Type B pancreatic cell (in vitro differentiated cells): ENCODE data around the gene TM4SF1. TPM values are rescaled to one million over a fixed set of nuclear protein-coding genes. Genes with fewer than 3 reads are reported as not detected.
"Not testable (repeated sequence)": the region's sequence is repeated elsewhere in the genome, so short reads cannot be mapped to it uniquely, and the experiment has no call there.

ENCODE experiments used
- DNase-seq: peaks from one replicate; pipeline ENCODE4 v3.0.0; 2021; ENCODE audit warnings: mixed read lengths; ENCODE audit not compliant: unreplicated experiment; ENCODE audit errors: extremely low spot score
- H3K27ac Mint-ChIP-seq: 2 replicates; pipeline ENCODE4 v1.8.0; 2021; ENCODE audit warnings: mild to moderate bottlenecking, mixed read lengths
- H3K27me3 Mint-ChIP-seq: 2 replicates; pipeline ENCODE4 v1.8.0; 2021; ENCODE audit warnings: mixed read lengths
- H3K36me3 Mint-ChIP-seq: 2 replicates; pipeline ENCODE4 v1.8.0; 2021; ENCODE audit warnings: mixed read lengths
- H3K4me1 Mint-ChIP-seq: one replicate; pipeline ENCODE4 v1.8.0; 2021; ENCODE audit warnings: mixed read lengths; ENCODE audit not compliant: unreplicated experiment
- H3K4me3 Mint-ChIP-seq: 2 replicates; pipeline ENCODE4 v1.8.0; 2021; ENCODE audit warnings: mild to moderate bottlenecking, mixed read lengths
- H3K9me3 Mint-ChIP-seq: 2 replicates; pipeline ENCODE4 v1.8.0; 2021; ENCODE audit warnings: mixed read lengths
- CTCF ChIP-seq: fragments of 200-600 bp; sonication (generic); conservative IDR thresholded peaks from 2 replicates; pipeline ENCODE4 v1.5.0; 2021; ENCODE audit warnings: antibody characterized with exemption, mild to moderate bottlenecking
- total RNA-seq: library from RNA; stranded (reverse); gene quantifications from 2 replicates; pipeline ENCODE4 v1.2.1, GENCODE V29; 2021; ENCODE audit warnings: low replicate concordance

The TM4SF1 gene
- total RNA-seq, 1 donor from 2014 or later, result 39.4 TPM

DNA sequence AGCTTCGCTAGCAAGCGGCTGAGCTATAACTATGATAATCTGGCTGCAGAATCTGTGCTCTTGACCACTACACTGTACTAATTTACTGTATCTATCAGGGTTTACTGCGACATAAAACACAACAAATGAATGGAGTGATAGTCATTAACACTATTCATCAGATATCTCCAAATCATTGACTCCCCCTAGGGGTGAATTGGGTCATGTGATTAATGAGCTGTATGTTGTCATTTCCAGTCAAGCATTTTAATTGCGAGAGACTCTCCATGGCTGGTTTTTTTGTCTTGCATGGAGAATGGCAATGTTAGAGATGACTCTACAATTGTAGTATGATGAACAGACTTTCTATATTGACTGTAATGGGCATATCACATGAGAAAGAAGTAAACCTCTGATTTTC, 33.5 kb downstream of the TM4SF1 start:
- H3K9me3 Mint-ChIP-seq, result no peaks in the 10 kb centered on the region
- no peaks in the 10 kb centered on the region for H3K27me3 Mint-ChIP-seq
- no peak overlapping the region for H3K4me3 Mint-ChIP-seq

GRCh38 chr3:149342413-149343380, 34.8 kb downstream of the TM4SF1 start:
- no peak for TF ChIP-seq CTCF
- DNase-seq, result no peak
- Mint-ChIP-seq H3K27ac (no peak overlapping the region), H3K9me3 (no peaks in the 10 kb centered on the region), H3K4me1 (no peaks in the 10 kb centered on the region), H3K36me3 (no peaks in the 10 kb centered on the region), H3K27me3 (no peaks in the 10 kb centered on the region), H3K4me3 (no peak overlapping the region)

More for the DNA sequence above, 33.5 kb downstream of the TM4SF1 start:
- no peak for TF ChIP-seq CTCF
- Mint-ChIP-seq H3K27ac (no peak overlapping the region), H3K4me1 (no peaks in the 10 kb centered on the region), H3K36me3 (no peaks in the 10 kb centered on the region)
- DNase-seq, result no peak

GRCh38 chr3:149340310-149340933, 37.0 kb downstream of the TM4SF1 start:
- Mint-ChIP-seq H3K36me3 (no peaks in the 10 kb centered on the region), H3K4me3 (no peak overlapping the region), H3K9me3 (no peaks in the 10 kb centered on the region), H3K4me1 (no peaks in the 10 kb centered on the region), H3K27ac (peak overlapping the region; percentile 74), H3K27me3 (no peaks in the 10 kb centered on the region)
- TF ChIP-seq CTCF, result no peak
- no peak for DNase-seq

GRCh38 chr3:149339931-149340309, 37.5 kb downstream of the TM4SF1 start:
- peak overlapping the region; percentile 74 for H3K27ac Mint-ChIP-seq
- no peak for DNase-seq
- H3K9me3 Mint-ChIP-seq, result no peaks in the 10 kb centered on the region
- TF ChIP-seq CTCF, result no peak
- no peaks in the 10 kb centered on the region for H3K27me3 Mint-ChIP-seq
- peak overlapping the region; percentile 18 for H3K4me3 Mint-ChIP-seq
- no peaks in the 10 kb centered on the region for H3K4me1 Mint-ChIP-seq
- H3K36me3 Mint-ChIP-seq, result no peaks in the 10 kb centered on the region

GRCh38 chr3:149337486-149337885, 40.0 kb downstream of the TM4SF1 start:
- not testable (repeated sequence) for H3K9me3 Mint-ChIP-seq, DNase-seq, H3K4me1 Mint-ChIP-seq, H3K27ac Mint-ChIP-seq, H3K27me3 Mint-ChIP-seq, H3K36me3 Mint-ChIP-seq, H3K4me3 Mint-ChIP-seq

DNA sequence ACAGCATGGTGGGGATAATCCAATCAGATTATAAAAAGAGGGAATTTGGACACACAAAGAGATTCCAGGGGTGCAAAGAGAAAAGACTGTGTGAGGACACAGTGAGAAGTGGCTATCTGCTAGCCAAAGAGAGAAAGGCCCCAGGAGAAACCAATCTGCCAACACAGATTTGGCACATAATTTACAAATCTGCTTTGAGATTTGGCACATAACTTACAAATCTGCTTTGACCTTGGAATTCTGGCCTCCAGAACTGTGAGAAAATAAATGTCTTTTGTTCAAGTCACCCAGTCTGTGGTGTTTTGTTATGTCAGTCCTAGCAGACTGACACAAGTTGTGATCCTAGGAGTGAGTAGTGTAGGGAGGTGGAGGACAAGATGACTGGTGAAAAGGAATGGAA, 40.5 kb downstream of the TM4SF1 start:
- DNase-seq, result no peak
- no peak overlapping the region for H3K27ac Mint-ChIP-seq
- H3K27me3 Mint-ChIP-seq, result no peaks in the 10 kb centered on the region
- no peak overlapping the region for H3K4me3 Mint-ChIP-seq
- no peaks in the 10 kb centered on the region for H3K36me3 Mint-ChIP-seq
- TF ChIP-seq CTCF, result no peak
- H3K4me1 Mint-ChIP-seq, result peaks cover 6% of the 10 kb centered on the region
- no peaks in the 10 kb centered on the region for H3K9me3 Mint-ChIP-seq
